GM21447 (cell line): ENCODE results near the gene OR1N1.
"Not testable (repeated sequence)": the region's sequence is repeated elsewhere in the genome, so short reads cannot be mapped to it uniquely, and the experiment has no call there.

ENCODE experiments used
- ATAC-seq: cut with Tn5 transposase; IDR thresholded peaks from one replicate; pipeline ENCODE4 v1.9.1; 2021; ENCODE audit not compliant: unreplicated experiment

OR1N1 gene

GRCh38 chr9:122527193-122527592, at the start of gene OR1N1:
Gene OR1N1, minus strand, starts transcription at chr9:122527293. Its CDS starts 0 bp downstream, at chr9:122527293.
- ATAC-seq, result no peak

GRCh38 chr9:122572456-122572855, 45.4 kb upstream of the OR1N1 start:
- no peak for ATAC-seq

GRCh38 chr9:122567901-122568300, 40.8 kb upstream of the OR1N1 start:
- no peak for ATAC-seq

GRCh38 chr9:122562134-122562760, 35.2 kb upstream of the OR1N1 start:
- no peak for ATAC-seq

- no peak for ATAC-seq
Observed at GRCh38 chr9:122561446-122561845, 34.4 kb upstream of the OR1N1 start.

GRCh38 chr9:122552812-122553211, 25.7 kb upstream of the OR1N1 start, which contains the start of gene OR1N2:
Gene OR1N2, plus strand, starts transcription at chr9:122553112. Its CDS starts 100 bp downstream, at chr9:122553212.
- ATAC-seq, result no peak

GRCh38 chr9:122551371-122551770, 24.3 kb upstream of the OR1N1 start:
- ATAC-seq, result no peak

- ATAC-seq, result no peak
Observed at GRCh38 chr9:122546196-122546595, 19.1 kb upstream of the OR1N1 start.

- no peak for ATAC-seq
Observed at GRCh38 chr9:122538757-122539156, 11.7 kb upstream of the OR1N1 start.

- not testable (repeated sequence) for ATAC-seq
Observed at GRCh38 chr9:122537066-122537465, 10.0 kb upstream of the OR1N1 start.

- ATAC-seq, result no peak
Observed at GRCh38 chr9:122536134-122536533, 9.0 kb upstream of the OR1N1 start.

GRCh38 chr9:122531157-122531556, 4.1 kb upstream of the OR1N1 start:
- ATAC-seq, result not testable (repeated sequence)

GRCh38 chr9:122526602-122527001, 491 bp downstream of the OR1N1 start:
- ATAC-seq, result no peak

- ATAC-seq, result no peak
Observed at GRCh38 chr9:122519376-122519775, 7.7 kb downstream of the OR1N1 start.

- ATAC-seq, result no peak
Observed at GRCh38 chr9:122518841-122519240, 8.3 kb downstream of the OR1N1 start, which contains the start of gene OR1J4. Gene OR1J4, plus strand, starts transcription at chr9:122519141. Its CDS starts 0 bp downstream, at chr9:122519141.

- ATAC-seq, result no peak
Observed at GRCh38 chr9:122518226-122518625, 8.9 kb downstream of the OR1N1 start.

- no peak for ATAC-seq
Observed at GRCh38 chr9:122510502-122510901, 16.6 kb downstream of the OR1N1 start, which contains the start of gene OR1J2. Gene OR1J2, plus strand, starts transcription at chr9:122510802. Its CDS starts 0 bp downstream, at chr9:122510802.

- no peak for ATAC-seq
Observed at GRCh38 chr9:122506964-122507363, 20.1 kb downstream of the OR1N1 start.

- ATAC-seq, result no peak
Observed at GRCh38 chr9:122498883-122499288, 28.2 kb downstream of the OR1N1 start.

- no peak for ATAC-seq
Observed at GRCh38 chr9:122479062-122479461, 48.0 kb downstream of the OR1N1 start.

GRCh38 chr9:122477826-122478225, 49.3 kb downstream of the OR1N1 start, which contains the start of gene OR1J1:
Gene OR1J1, minus strand, starts transcription at chr9:122477926. Its CDS starts 0 bp downstream, at chr9:122477926.
- no peak for ATAC-seq

- ATAC-seq, result no peak
Observed at GRCh38 chr9:122477346-122477745, 49.7 kb downstream of the OR1N1 start.
